NCI-H2171 (cell line): Measurements from ENCODE around the gene COPG1.
A peak's percentile ranks its signal among the peaks of the same experiment; 100 is the strongest.
"Not testable (repeated sequence)": the region's sequence is repeated elsewhere in the genome, so short reads cannot be mapped to it uniquely, and the experiment has no call there.

Experiments
- DNase-seq: peaks from one replicate; lab custom pipeline; 2025; lab: John Stamatoyannopoulos, UW

Gene COPG1

GRCh38 chr3:129249284-129250065, at the start of gene COPG1:
Gene COPG1, plus strand, starts transcription at chr3:129249606. Its CDS starts 104 bp downstream, at chr3:129249710.
- DNase-seq, result peak; percentile 80

- DNase-seq, result no peak
Observed at GRCh38 chr3:129204473-129204872, 44.9 kb upstream of the COPG1 start.

- no peak for DNase-seq
Observed at GRCh38 chr3:129205109-129205832, 44.1 kb upstream of the COPG1 start.

- DNase-seq, result no peak
Observed at GRCh38 chr3:129207479-129207878, 41.9 kb upstream of the COPG1 start.

GRCh38 chr3:129211345-129211744, 38.1 kb upstream of the COPG1 start:
- no peak for DNase-seq

- DNase-seq, result no peak
Observed at GRCh38 chr3:129211772-129212171, 37.6 kb upstream of the COPG1 start.

- DNase-seq, result no peak
Observed at GRCh38 chr3:129213238-129213637, 36.2 kb upstream of the COPG1 start.

GRCh38 chr3:129218742-129219141, 30.7 kb upstream of the COPG1 start:
- DNase-seq, result no peak

GRCh38 chr3:129224387-129224786, 25.0 kb upstream of the COPG1 start:
- not testable (repeated sequence) for DNase-seq

GRCh38 chr3:129224984-129225393, 24.4 kb upstream of the COPG1 start:
- no peak for DNase-seq

GRCh38 chr3:129226374-129226773, 23.0 kb upstream of the COPG1 start:
- no peak for DNase-seq

GRCh38 chr3:129228891-129229585, 20.4 kb upstream of the COPG1 start:
- no peak for DNase-seq

- no peak for DNase-seq
Observed at GRCh38 chr3:129230311-129231019, 18.9 kb upstream of the COPG1 start.

- DNase-seq, result no peak
Observed at GRCh38 chr3:129231331-129232119, 17.9 kb upstream of the COPG1 start.

- DNase-seq, result no peak
Observed at GRCh38 chr3:129233538-129233937, 15.9 kb upstream of the COPG1 start.

- no peak for DNase-seq
Observed at GRCh38 chr3:129234441-129234840, 15.0 kb upstream of the COPG1 start.

GRCh38 chr3:129235344-129235917, 14.0 kb upstream of the COPG1 start:
- no peak for DNase-seq

GRCh38 chr3:129238945-129239705, 10.3 kb upstream of the COPG1 start:
- no peak for DNase-seq

- DNase-seq, result no peak
Observed at GRCh38 chr3:129239991-129240390, 9.4 kb upstream of the COPG1 start.

- DNase-seq, result no peak
Observed at GRCh38 chr3:129240436-129240835, 9.0 kb upstream of the COPG1 start.
